GM23338 (cell line): ENCODE data around the gene KRTAP2-4. TPM values are rescaled to one million over a fixed set of nuclear protein-coding genes. Genes with fewer than 3 reads are reported as not detected.

Experiments used
- ATAC-seq: fragments of 200-7000 bp; cut with Tn5 transposase; 3 replicates; pipeline ENCODE4 v1.9.1; 2020
- DNase-seq: peaks from one replicate; pipeline ENCODE4 v3.0.0-alpha.2; 2015; ENCODE audit warnings: low spot score
- H2AFZ ChIP-seq: fragments of 200-600 bp; sonication (generic); 2 replicates; pipeline ENCODE4 v1.8.0; 2016; ENCODE audit warnings: antibody characterized with exemption, mild to moderate bottlenecking, moderate library complexity
- H3F3A ChIP-seq: fragments of 200-600 bp; sonication (generic); replicated peaks from 2 replicates; pipeline ENCODE4 v1.8.0; 2017; ENCODE audit warnings: antibody characterized with exemption, mixed run types, low read depth
- H3K27ac ChIP-seq: fragments of 200-600 bp; sonication (generic); 2 replicates; pipeline ENCODE4 v1.6.1; 2016; ENCODE audit warnings: low read depth
- H3K27me3 ChIP-seq: fragments of 200-600 bp; sonication (generic); 2 replicates; pipeline ENCODE4 v1.8.0; 2016; ENCODE audit warnings: mild to moderate bottlenecking, mixed run types, moderate library complexity; ENCODE audit not compliant: insufficient read depth
- H3K36me3 ChIP-seq: fragments of 200-600 bp; sonication (generic); 2 replicates; pipeline ENCODE4 v1.8.0; 2016; ENCODE audit warnings: mild to moderate bottlenecking; ENCODE audit not compliant: insufficient read depth
- H3K4me1 ChIP-seq: fragments of 200-600 bp; sonication (generic); 2 replicates; pipeline ENCODE4 v1.8.0; 2016; ENCODE audit warnings: mild to moderate bottlenecking, moderate library complexity; ENCODE audit not compliant: insufficient read depth
- H3K4me2 ChIP-seq: fragments of 200-600 bp; sonication (generic); 2 replicates; pipeline ENCODE4 v1.7.1; 2017; ENCODE audit warnings: mixed run types
- H3K4me3 ChIP-seq: fragments of 200-600 bp; sonication (generic); 2 replicates; pipeline ENCODE4 v1.6.1; 2016; ENCODE audit warnings: mixed run types
- H3K79me2 ChIP-seq: fragments of 200-600 bp; sonication (generic); replicated peaks from 2 replicates; pipeline ENCODE4 v1.8.0; 2017; ENCODE audit warnings: mild to moderate bottlenecking; ENCODE audit not compliant: insufficient read depth
- H3K9me2 ChIP-seq: fragments of 200-600 bp; sonication (generic); 2 replicates; pipeline ENCODE4 v1.8.0; 2017; ENCODE audit not compliant: insufficient read depth
- H4K20me1 ChIP-seq: fragments of 200-600 bp; sonication (generic); replicated peaks from 2 replicates; pipeline ENCODE4 v1.8.0; 2017; ENCODE audit warnings: mild to moderate bottlenecking; ENCODE audit not compliant: insufficient read depth
- H3K27ac Mint-ChIP-seq: 2 replicates; pipeline ENCODE4 v1.8.0; 2020; ENCODE audit warnings: inconsistent platforms, mild to moderate bottlenecking, moderate library complexity, mixed read lengths
- H3K27me3 Mint-ChIP-seq: 3 replicates; pipeline ENCODE4 v1.8.0; 2022; ENCODE audit warnings: low read depth, mild to moderate bottlenecking, moderate library complexity, mixed read lengths, inconsistent platforms; ENCODE audit not compliant: insufficient read depth, poor library complexity
- H3K36me3 Mint-ChIP-seq: 3 replicates; pipeline ENCODE4 v1.8.0; 2021; ENCODE audit warnings: low read depth, mild to moderate bottlenecking, inconsistent platforms, moderate library complexity, mixed read lengths
- H3K4me1 Mint-ChIP-seq: 3 replicates; pipeline ENCODE4 v1.8.0; 2020; ENCODE audit warnings: mild to moderate bottlenecking, inconsistent platforms, mixed read lengths
- H3K4me3 Mint-ChIP-seq: 3 replicates; pipeline ENCODE4 v1.8.0; 2021; ENCODE audit warnings: moderate library complexity, mild to moderate bottlenecking, inconsistent platforms, mixed read lengths
- H3K9me3 Mint-ChIP-seq: 3 replicates; pipeline ENCODE4 v1.8.0; 2020; ENCODE audit warnings: moderate library complexity, mild to moderate bottlenecking, inconsistent platforms, mixed read lengths
- CREB1 ChIP-seq: fragments of 250-450 bp; sonication (Bioruptor Pico); IDR thresholded peaks from 2 replicates; pipeline ENCODE4 v1.5.0; 2020; ENCODE audit warnings: low read depth, mild to moderate bottlenecking, moderate library complexity
- EZH2 ChIP-seq: fragments of 200-600 bp; sonication (generic); IDR thresholded peaks from one replicate; pipeline ENCODE4 v1.8.0; 2017; ENCODE audit warnings: antibody characterized with exemption, mild to moderate bottlenecking, low read depth; ENCODE audit not compliant: unreplicated experiment
- EZH2phosphoT487 ChIP-seq: fragments of 200-600 bp; sonication (generic); IDR thresholded peaks from one replicate; pipeline ENCODE4 v1.8.1; 2018; ENCODE audit warnings: antibody characterized with exemption; ENCODE audit not compliant: unreplicated experiment
- JUNB ChIP-seq: IDR thresholded peaks from one replicate; pipeline ENCODE4 v1.6.1; 2016; ENCODE audit warnings: antibody characterized with exemption; ENCODE audit not compliant: unreplicated experiment
- NANOG ChIP-seq: IDR thresholded peaks from 2 replicates; pipeline ENCODE4 v1.6.1; 2016; ENCODE audit warnings: antibody characterized with exemption, borderline replicate concordance
- POLR2AphosphoS5 ChIP-seq: IDR thresholded peaks from 2 replicates; pipeline ENCODE4 v1.6.1; 2016; ENCODE audit warnings: antibody characterized with exemption, low read depth
- REST ChIP-seq: IDR thresholded peaks from one replicate; pipeline ENCODE4 v1.6.1; 2018; ENCODE audit warnings: antibody characterized with exemption; ENCODE audit not compliant: unreplicated experiment
- STAT1 ChIP-seq: IDR thresholded peaks from one replicate; pipeline ENCODE4 v1.6.1; 2016; ENCODE audit warnings: antibody characterized with exemption; ENCODE audit not compliant: unreplicated experiment
- ZNF114 ChIP-seq: fragments of 250-450 bp; sonication (Bioruptor Pico); IDR thresholded peaks from 2 replicates; pipeline ENCODE4 v1.5.0; 2020; ENCODE audit warnings: mild to moderate bottlenecking, moderate library complexity
- ZNF331 ChIP-seq: fragments of 250-450 bp; sonication (Bioruptor Pico); IDR thresholded peaks from 2 replicates; pipeline ENCODE4 v1.5.0; 2020; ENCODE audit warnings: low read depth, mild to moderate bottlenecking, moderate library complexity
- polyA plus RNA-seq: library from polyadenylated mRNA; unstranded; fragments of >200 nt; fragmentation: Nextera tagmentation; extraction: Ambion mirVana; gene quantifications from 2 replicates; pipeline ENCODE4 v1.2.1, GENCODE V29; 2016
- total RNA-seq: library from RNA; depleted of rRNA; stranded (reverse); fragments of >200 nt; shearing (Covaris generic); gene quantifications from 2 replicates; pipeline ENCODE4 v1.2.3, GENCODE V29; 2014
- TF ChIP-seq, protein P1 (sequence below), 2 experiments: fragments of 200-600 bp in 1 of 2; sonication (generic) in 1 of 2; conservative IDR thresholded peaks; 2 replicates each; pipeline versions ENCODE4 v1.5.1 to v1.6.1; 2016 to 2017; ENCODE audit warnings: antibody characterized with exemption in 2 of 2, low read depth in 2 of 2, mild to moderate bottlenecking in 2 of 2, moderate library complexity in 1 of 2
- TF ChIP-seq, protein P2 (sequence below): IDR thresholded peaks from 2 replicates; pipeline ENCODE4 v1.6.1; 2016; ENCODE audit warnings: antibody characterized with exemption
- TF ChIP-seq, protein P3 (sequence below): fragments of 250-450 bp; sonication (Bioruptor Pico); IDR thresholded peaks from 2 replicates; pipeline ENCODE4 v1.5.0; 2020; ENCODE audit warnings: mild to moderate bottlenecking, moderate library complexity

Gene KRTAP2-4
- total and polyA plus RNA-seq, 2 experiments from 2014 or later: not detected

GRCh38 chr17:41067281-41067680, 1.6 kb upstream of the KRTAP2-4 start:
- H3K79me2 ChIP-seq: no peaks in the 10 kb centered on the region
- H3K4me1 Mint-ChIP-seq: no peaks in the 10 kb centered on the region
- H3F3A ChIP-seq: no peaks in the 10 kb centered on the region
- no peaks in the 10 kb centered on the region for H3K36me3 ChIP-seq
- no peak for TF ChIP-seq STAT1
- TF ChIP-seq JUNB: no peak
- TF ChIP-seq EZH2phosphoT487: no peak
- no peak for TF ChIP-seq ZNF114 (CRISPR knock-in tag)
- TF ChIP-seq, protein P1, sequence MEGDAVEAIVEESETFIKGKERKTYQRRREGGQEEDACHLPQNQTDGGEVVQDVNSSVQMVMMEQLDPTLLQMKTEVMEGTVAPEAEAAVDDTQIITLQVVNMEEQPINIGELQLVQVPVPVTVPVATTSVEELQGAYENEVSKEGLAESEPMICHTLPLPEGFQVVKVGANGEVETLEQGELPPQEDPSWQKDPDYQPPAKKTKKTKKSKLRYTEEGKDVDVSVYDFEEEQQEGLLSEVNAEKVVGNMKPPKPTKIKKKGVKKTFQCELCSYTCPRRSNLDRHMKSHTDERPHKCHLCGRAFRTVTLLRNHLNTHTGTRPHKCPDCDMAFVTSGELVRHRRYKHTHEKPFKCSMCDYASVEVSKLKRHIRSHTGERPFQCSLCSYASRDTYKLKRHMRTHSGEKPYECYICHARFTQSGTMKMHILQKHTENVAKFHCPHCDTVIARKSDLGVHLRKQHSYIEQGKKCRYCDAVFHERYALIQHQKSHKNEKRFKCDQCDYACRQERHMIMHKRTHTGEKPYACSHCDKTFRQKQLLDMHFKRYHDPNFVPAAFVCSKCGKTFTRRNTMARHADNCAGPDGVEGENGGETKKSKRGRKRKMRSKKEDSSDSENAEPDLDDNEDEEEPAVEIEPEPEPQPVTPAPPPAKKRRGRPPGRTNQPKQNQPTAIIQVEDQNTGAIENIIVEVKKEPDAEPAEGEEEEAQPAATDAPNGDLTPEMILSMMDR (conservative IDR thresholded peaks at IDR 0.05; ENCODE audit: low read depth in 2 of 2): no peak
- TF ChIP-seq EZH2: no peak
- TF ChIP-seq, protein P2, sequence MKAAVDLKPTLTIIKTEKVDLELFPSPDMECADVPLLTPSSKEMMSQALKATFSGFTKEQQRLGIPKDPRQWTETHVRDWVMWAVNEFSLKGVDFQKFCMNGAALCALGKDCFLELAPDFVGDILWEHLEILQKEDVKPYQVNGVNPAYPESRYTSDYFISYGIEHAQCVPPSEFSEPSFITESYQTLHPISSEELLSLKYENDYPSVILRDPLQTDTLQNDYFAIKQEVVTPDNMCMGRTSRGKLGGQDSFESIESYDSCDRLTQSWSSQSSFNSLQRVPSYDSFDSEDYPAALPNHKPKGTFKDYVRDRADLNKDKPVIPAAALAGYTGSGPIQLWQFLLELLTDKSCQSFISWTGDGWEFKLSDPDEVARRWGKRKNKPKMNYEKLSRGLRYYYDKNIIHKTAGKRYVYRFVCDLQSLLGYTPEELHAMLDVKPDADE: no peak
- no peak for TF ChIP-seq CREB1 (CRISPR knock-in tag)
- TF ChIP-seq REST: no peak
- TF ChIP-seq NANOG: no peak
- no peak for TF ChIP-seq ZNF331 (CRISPR knock-in tag)
- no peak for TF ChIP-seq POLR2AphosphoS5
- TF ChIP-seq, protein P3, sequence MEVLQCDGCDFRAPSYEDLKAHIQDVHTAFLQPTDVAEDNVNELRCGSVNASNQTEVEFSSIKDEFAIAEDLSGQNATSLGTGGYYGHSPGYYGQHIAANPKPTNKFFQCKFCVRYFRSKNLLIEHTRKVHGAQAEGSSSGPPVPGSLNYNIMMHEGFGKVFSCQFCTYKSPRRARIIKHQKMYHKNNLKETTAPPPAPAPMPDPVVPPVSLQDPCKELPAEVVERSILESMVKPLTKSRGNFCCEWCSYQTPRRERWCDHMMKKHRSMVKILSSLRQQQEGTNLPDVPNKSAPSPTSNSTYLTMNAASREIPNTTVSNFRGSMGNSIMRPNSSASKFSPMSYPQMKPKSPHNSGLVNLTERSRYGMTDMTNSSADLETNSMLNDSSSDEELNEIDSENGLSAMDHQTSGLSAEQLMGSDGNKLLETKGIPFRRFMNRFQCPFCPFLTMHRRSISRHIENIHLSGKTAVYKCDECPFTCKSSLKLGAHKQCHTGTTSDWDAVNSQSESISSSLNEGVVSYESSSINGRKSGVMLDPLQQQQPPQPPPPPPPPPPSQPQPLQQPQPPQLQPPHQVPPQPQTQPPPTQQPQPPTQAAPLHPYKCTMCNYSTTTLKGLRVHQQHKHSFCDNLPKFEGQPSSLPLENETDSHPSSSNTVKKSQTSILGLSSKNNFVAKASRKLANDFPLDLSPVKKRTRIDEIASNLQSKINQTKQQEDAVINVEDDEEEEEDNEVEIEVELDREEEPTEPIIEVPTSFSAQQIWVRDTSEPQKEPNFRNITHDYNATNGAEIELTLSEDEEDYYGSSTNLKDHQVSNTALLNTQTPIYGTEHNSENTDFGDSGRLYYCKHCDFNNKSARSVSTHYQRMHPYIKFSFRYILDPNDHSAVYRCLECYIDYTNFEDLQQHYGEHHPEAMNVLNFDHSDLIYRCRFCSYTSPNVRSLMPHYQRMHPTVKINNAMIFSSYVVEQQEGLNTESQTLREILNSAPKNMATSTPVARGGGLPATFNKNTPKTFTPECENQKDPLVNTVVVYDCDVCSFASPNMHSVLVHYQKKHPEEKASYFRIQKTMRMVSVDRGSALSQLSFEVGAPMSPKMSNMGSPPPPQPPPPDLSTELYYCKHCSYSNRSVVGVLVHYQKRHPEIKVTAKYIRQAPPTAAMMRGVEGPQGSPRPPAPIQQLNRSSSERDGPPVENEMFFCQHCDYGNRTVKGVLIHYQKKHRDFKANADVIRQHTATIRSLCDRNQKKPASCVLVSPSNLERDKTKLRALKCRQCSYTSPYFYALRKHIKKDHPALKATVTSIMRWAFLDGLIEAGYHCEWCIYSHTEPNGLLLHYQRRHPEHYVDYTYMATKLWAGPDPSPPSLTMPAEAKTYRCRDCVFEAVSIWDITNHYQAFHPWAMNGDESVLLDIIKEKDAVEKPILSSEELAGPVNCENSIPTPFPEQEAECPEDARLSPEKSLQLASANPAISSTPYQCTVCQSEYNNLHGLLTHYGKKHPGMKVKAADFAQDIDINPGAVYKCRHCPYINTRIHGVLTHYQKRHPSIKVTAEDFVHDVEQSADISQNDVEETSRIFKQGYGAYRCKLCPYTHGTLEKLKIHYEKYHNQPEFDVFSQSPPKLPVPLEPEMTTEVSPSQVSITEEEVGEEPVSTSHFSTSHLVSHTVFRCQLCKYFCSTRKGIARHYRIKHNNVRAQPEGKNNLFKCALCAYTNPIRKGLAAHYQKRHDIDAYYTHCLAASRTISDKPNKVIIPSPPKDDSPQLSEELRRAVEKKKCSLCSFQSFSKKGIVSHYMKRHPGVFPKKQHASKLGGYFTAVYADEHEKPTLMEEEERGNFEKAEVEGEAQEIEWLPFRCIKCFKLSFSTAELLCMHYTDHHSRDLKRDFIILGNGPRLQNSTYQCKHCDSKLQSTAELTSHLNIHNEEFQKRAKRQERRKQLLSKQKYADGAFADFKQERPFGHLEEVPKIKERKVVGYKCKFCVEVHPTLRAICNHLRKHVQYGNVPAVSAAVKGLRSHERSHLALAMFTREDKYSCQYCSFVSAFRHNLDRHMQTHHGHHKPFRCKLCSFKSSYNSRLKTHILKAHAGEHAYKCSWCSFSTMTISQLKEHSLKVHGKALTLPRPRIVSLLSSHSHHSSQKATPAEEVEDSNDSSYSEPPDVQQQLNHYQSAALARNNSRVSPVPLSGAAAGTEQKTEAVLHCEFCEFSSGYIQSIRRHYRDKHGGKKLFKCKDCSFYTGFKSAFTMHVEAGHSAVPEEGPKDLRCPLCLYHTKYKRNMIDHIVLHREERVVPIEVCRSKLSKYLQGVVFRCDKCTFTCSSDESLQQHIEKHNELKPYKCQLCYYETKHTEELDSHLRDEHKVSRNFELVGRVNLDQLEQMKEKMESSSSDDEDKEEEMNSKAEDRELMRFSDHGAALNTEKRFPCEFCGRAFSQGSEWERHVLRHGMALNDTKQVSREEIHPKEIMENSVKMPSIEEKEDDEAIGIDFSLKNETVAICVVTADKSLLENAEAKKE (CRISPR knock-in tag): no peak
- H3K27ac Mint-ChIP-seq: no peak overlapping the region
- H3K4me2 ChIP-seq: no peak overlapping the region
- no peaks in the 10 kb centered on the region for H3K36me3 Mint-ChIP-seq
- no peak overlapping the region for H3K4me3 Mint-ChIP-seq
- H2AFZ ChIP-seq: no peak overlapping the region
- H3K9me2 ChIP-seq: no peaks in the 10 kb centered on the region; the same call in none of the 2 replicates
- H3K4me3 ChIP-seq: no peak overlapping the region
- H3K27me3 ChIP-seq: no peaks in the 10 kb centered on the region
- ATAC-seq (no peak), DNase-seq (no peak)
- H3K9me3 Mint-ChIP-seq: no peaks in the 10 kb centered on the region
- no peaks in the 10 kb centered on the region for H3K27me3 Mint-ChIP-seq
- H4K20me1 ChIP-seq: no peaks in the 10 kb centered on the region
- no peak overlapping the region for H3K27ac ChIP-seq
- no peaks in the 10 kb centered on the region for H3K4me1 ChIP-seq
